HG03097 (cell line): ENCODE results near the gene PAQR8.

Experiments
- ATAC-seq: cut with Tn5 transposase; IDR thresholded peaks from one replicate; pipeline ENCODE4 v1.9.1; 2021; ENCODE audit not compliant: unreplicated experiment, low FRiP score

PAQR8 gene

GRCh38 chr6:52346503-52346902 is 15.4 kb upstream of the PAQR8 start:
- ATAC-seq = no peak

GRCh38 chr6:52347818-52348217 is 14.1 kb upstream of the PAQR8 start:
- ATAC-seq = no peak

GRCh38 chr6:52351879-52352238 is 10.1 kb upstream of the PAQR8 start:
- ATAC-seq = no peak

DNA sequence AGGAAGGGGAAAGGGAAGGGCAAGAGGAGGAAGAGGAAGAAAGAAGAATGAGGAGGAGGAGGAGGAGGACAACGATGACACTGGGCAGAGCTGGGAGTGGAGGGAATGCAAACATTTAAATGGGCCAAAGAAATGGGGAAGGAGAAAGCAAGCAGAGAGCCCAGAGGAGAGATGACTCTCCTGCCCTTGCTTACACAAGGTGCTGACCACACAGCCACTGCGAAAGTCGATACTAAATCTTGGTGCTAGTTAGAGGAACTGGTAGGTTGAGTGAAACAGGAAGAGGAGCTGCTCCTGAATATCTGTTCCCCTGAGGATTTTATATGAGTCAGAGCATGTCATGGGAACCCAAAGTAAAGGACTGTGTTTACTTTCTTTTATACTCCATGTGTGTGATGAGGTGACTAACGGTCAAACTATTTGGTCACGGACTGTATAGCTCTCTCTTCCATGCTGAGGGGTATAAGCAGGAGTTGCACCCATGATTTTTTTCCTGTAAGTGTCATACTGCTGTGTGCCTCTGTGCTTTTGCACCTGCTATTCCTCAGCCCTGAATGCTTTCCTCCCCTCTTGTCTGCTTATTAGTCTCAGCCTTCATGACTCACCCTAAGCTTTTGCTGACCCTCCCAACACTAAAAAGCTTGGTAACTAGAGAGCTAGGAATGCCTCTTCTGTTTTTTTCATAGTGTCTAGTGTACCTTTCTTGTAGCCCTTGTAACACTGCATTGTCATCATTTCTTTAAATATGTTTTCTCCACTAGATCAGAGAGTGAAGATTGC is 9.5 kb upstream of the PAQR8 start:
- ATAC-seq = peak; percentile 93

GRCh38 chr6:52356017-52356416 is 5.9 kb upstream of the PAQR8 start:
- ATAC-seq = no peak

GRCh38 chr6:52359403-52359802 is 2.5 kb upstream of the PAQR8 start:
- ATAC-seq = no peak

- no peak for ATAC-seq
Measured at GRCh38 chr6:52360028-52360427, 1.9 kb upstream of the PAQR8 start.

- ATAC-seq = no peak
Measured at GRCh38 chr6:52360601-52361413, 1.1 kb upstream of the PAQR8 start.

GRCh38 chr6:52361414-52361944 is 472 bp upstream of the PAQR8 start:
- no peak for ATAC-seq

DNA sequence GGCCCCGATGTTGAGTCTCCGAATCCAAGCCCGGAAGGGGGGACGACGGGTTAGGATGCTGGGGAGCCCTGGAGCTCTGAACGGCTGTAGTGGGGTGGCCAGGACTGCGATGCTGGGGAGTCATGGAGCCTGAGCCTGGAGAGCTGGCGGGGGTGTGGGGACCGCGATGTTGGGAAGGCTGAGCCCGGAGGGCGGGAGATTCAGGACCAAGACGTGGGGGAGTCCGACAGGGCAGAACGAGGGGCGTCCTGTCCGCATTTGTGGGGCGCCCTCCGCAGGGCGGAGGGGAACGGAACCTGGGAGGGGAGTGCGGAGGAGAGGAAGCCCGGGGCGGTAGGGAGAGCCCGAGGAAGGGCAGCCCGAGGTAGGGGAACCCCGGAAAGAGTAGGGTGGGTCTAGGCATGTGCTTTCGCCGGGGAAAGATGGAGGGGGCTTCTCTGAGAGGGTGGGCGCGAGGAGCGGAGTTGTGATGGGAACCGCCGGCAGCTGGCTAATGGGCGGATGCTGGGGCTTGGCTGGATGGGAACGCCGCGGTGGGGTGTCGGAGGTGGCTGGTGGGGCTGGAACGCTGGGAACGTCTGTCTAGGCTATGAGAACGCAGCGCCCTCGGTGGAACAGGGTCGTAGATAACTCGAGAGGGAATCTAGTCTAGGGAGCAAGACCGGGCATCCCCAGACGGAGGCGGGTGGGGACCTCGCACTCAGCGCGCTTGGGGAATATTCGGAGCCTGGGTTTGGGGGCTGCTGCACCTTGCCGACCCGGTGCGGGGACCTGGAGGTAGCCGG is 684 bp downstream of the PAQR8 start:
- ATAC-seq = peak; percentile 40

GRCh38 chr6:52363228-52363867 is 1.4 kb downstream of the PAQR8 start:
- ATAC-seq = no peak

- no peak for ATAC-seq
Measured at GRCh38 chr6:52364480-52365166, 2.7 kb downstream of the PAQR8 start.

GRCh38 chr6:52365317-52365716 is 3.4 kb downstream of the PAQR8 start:
- ATAC-seq = no peak

DNA sequence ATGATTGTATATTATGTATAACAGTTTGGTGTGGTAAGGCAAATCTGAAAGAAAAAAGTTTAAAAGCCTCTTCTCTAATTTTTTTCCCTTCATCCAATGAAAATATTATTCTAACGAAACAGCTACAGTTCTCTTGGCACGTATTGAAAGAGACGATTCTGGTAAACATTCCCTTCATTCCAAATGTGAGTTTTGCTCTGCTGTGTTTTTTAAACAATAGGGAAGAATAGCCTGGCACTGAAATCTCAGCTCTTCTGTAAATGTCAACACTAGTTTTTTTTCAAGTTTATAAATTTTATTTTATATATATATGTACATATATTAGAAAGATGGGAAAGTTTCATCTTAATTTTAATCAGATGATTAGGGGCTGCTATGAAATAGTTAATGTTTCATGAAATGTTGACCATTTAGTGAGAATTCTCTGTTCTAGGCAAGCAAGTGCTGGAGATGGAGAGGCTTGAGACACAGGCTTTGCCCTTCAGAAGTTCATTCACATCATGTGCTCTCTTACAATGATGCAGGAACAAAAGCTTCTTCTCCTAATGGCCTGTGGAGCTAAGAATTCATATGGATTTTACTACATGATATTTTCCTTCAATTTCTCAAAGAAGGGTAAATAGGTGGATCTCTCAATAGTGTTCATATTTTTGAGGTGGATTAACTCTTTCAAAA is 4.1 kb downstream of the PAQR8 start:
- no peak for ATAC-seq

GRCh38 chr6:52368002-52368401 is 6.1 kb downstream of the PAQR8 start:
- ATAC-seq = no peak

DNA sequence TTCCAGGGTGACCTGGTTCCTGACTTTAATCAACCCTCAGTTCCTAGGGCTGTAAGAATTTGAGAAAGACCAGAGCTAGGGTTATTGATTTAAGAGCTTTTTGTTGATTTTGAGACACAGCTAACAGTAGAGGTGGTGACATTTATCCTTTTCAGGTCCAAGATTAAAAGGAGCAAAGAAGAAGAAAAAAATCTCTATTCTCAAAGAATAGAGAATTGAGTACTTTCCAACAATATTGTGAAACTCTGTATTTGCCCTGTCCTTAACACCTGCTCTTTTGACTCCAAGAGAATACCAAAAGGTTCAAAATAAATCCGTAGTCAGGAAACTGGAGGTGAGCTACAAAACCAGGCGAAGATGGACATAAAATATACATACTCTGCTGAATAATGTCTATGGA is 7.3 kb downstream of the PAQR8 start:
- no peak for ATAC-seq

DNA sequence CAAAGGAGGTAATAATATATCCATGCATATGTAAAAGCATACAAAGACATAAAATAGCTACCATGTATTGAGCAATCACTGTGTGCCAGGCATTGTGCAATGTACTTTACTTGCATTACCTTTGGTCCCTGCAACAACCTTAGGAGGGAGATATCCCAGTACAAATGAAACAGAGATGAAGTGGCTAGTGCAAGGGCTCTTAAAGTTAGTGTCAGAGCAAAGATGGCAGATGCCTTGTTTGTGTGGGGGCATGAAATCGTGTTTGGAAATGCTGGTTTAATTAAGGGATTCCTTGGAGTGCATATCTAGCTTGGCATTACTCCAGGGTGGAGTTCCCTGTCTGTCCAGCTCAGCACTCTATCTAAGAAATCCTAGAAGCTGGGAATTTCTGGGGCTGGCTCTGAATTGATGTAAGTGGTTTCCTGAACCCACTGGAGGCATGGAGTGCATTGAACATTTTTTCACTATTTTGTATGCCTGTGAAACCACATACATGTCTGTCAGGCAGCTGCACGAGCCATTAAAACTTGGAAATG is 9.8 kb downstream of the PAQR8 start:
- ATAC-seq = no peak

GRCh38 chr6:52373151-52373690 is 11.3 kb downstream of the PAQR8 start:
- ATAC-seq = no peak

DNA sequence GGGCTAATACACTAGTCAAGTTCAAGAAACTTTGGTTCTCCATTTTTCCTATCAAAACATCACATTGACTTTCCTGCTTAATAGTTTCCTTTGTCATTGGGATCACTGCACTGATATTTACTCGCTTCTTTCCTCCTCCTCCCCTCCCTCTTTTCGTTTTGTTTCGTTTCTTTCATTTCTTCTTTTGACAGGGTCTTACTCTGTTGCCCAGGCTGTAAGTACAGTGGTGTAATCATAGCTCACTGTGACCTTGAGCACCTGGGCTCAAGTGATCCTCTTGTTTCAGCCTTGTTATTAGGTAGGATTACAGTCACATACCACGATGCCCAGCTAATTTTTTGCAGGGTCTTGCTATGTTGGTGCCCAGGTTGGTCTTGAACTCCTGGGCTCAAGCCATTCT is 12.3 kb downstream of the PAQR8 start:
- no peak for ATAC-seq
